ENCODE data around the gene TRIM47. TPM values are rescaled to one million over a fixed set of nuclear protein-coding genes. Genes with fewer than 3 reads are reported as not detected.
A peak's percentile ranks its signal among the peaks of the same experiment; 100 is the strongest.

TRIM47 gene
- total and polyA plus RNA-seq, 2 of the 13 experiments (the other 11 are each of a cell fraction or from before 2014, with no cell fraction given) = 33.5 to 82.0 TPM

- TF ChIP-seq IRF1 (CRISPR knock-in tag; IDR thresholded peaks at IDR 0.05; ENCODE audit: low read depth) (no peak), DDIT3 (CRISPR knock-in tag; IDR thresholded peaks at IDR 0.05) (no peak), IKZF5 (CRISPR knock-in tag; IDR thresholded peaks at IDR 0.05) (no peak; the same call in none of the 2 replicates), ZNF572 (CRISPR knock-in tag; IDR thresholded peaks at IDR 0.05) (no peak), TEAD2 (CRISPR knock-in tag; IDR thresholded peaks at IDR 0.05) (no peak), HDAC2 (CRISPR knock-in tag; IDR thresholded peaks at IDR 0.05) (no peak; the same call in 1 of the 2 replicates), ZNF558 (CRISPR knock-in tag; IDR thresholded peaks at IDR 0.05; ENCODE audit: borderline replicate concordance) (no peak), U2AF2 (IDR thresholded peaks at IDR 0.05; ENCODE audit: low read depth, low read length) (no peak), ATF2 (CRISPR knock-in tag; IDR thresholded peaks at IDR 0.05) (0 out of 2 replicates have a peak, but pooled peaks have one; percentile 62), ZNF556 (CRISPR knock-in tag; IDR thresholded peaks at IDR 0.05; ENCODE audit: borderline replicate concordance) (peak; percentile 81; the same call in 1 of the 2 replicates), ZNF563 (CRISPR knock-in tag; IDR thresholded peaks at IDR 0.05) (peak; percentile 84), NR2F6 (IDR thresholded peaks at IDR 0.05) (no peak), NR2F6 (CRISPR knock-in tag; IDR thresholded peaks at IDR 0.05) (no peak), ZNF557 (CRISPR knock-in tag; IDR thresholded peaks at IDR 0.05) (0 out of 2 replicates have a peak, but pooled peaks have one; percentile 33), DR1 (CRISPR knock-in tag; IDR thresholded peaks at IDR 0.05) (peak; percentile 75; the same call in 1 of the 2 replicates), SMYD3 (CRISPR knock-in tag; IDR thresholded peaks at IDR 0.05) (no peak), NONO (IDR thresholded peaks at IDR 0.05) (no peak), NONO (CRISPR knock-in tag; conservative IDR thresholded peaks at IDR 0.05) (peak; percentile 63), JARID2 (CRISPR knock-in tag; IDR thresholded peaks at IDR 0.05; ENCODE audit: insufficient replicate concordance) (no peak)
Observed at GRCh38 chr17:75896415-75897159, 18.2 kb upstream of the TRIM47 start, which contains the start of gene TRIM65 (continued).

Measured in HepG2 (cell line).